Endodermal cell (in vitro differentiated cells): ENCODE results near the gene ZDHHC14. TPM values are rescaled to one million over a fixed set of nuclear protein-coding genes. Genes with fewer than 3 reads are reported as not detected.

ENCODE experiments used
- DNase-seq: peaks from one replicate; pipeline ENCODE4 v3.0.0-alpha.2; 2017
- H3K27ac ChIP-seq: 2 replicates; pipeline ENCODE4 v1.5.1; 2013; ENCODE audit warnings: mild to moderate bottlenecking, low read depth, low read length, moderate library complexity
- H3K27me3 ChIP-seq: 2 replicates; pipeline ENCODE4 v1.6.1; 2013; ENCODE audit warnings: mild to moderate bottlenecking, low read length, moderate library complexity; ENCODE audit not compliant: insufficient read depth, control insufficient read depth, poor library complexity, severe bottlenecking
- H3K36me3 ChIP-seq: 2 replicates; pipeline ENCODE4 v1.7.0; 2013; ENCODE audit warnings: mild to moderate bottlenecking, low read length, moderate library complexity; ENCODE audit not compliant: control insufficient read depth, insufficient read depth
- H3K4me1 ChIP-seq: one replicate; pipeline ENCODE4 v1.7.0; 2013; ENCODE audit warnings: low read length; ENCODE audit not compliant: control insufficient read depth, insufficient read depth
- H3K4me3 ChIP-seq: 2 replicates; pipeline ENCODE4 v1.5.1; 2013; ENCODE audit warnings: mild to moderate bottlenecking, low read length, moderate library complexity
- H3K9ac ChIP-seq: 2 replicates; pipeline ENCODE4 v1.6.1; 2013; ENCODE audit warnings: mild to moderate bottlenecking, low read length, moderate library complexity; ENCODE audit not compliant: poor library complexity, severe bottlenecking; ENCODE audit errors: extremely low read depth
- H3K9me3 ChIP-seq: 2 replicates; pipeline ENCODE4 v1.6.1; 2013; ENCODE audit warnings: mild to moderate bottlenecking, low read length, moderate library complexity; ENCODE audit not compliant: control insufficient read depth
- H3K27ac Mint-ChIP-seq: 2 replicates; pipeline ENCODE4 v1.8.0; 2020; ENCODE audit warnings: mixed read lengths
- H3K27me3 Mint-ChIP-seq: 2 replicates; pipeline ENCODE4 v1.8.0; 2021; ENCODE audit warnings: mild to moderate bottlenecking, mixed read lengths; ENCODE audit not compliant: insufficient read depth
- H3K36me3 Mint-ChIP-seq: 2 replicates; pipeline ENCODE4 v1.8.0; 2020; ENCODE audit warnings: low read depth, mixed read lengths
- H3K4me1 Mint-ChIP-seq: 2 replicates; pipeline ENCODE4 v1.8.0; 2020; ENCODE audit warnings: mixed read lengths
- H3K4me3 Mint-ChIP-seq: 2 replicates; pipeline ENCODE4 v1.8.0; 2020; ENCODE audit warnings: mild to moderate bottlenecking, moderate library complexity, mixed read lengths
- H3K9me3 Mint-ChIP-seq: 2 replicates; pipeline ENCODE4 v1.8.0; 2020; ENCODE audit warnings: mild to moderate bottlenecking, mixed read lengths
- CTCF ChIP-seq: fragments of 200-600 bp; sonication (generic); conservative IDR thresholded peaks from 2 replicates; pipeline ENCODE4 v1.5.0; 2021; ENCODE audit warnings: antibody characterized with exemption, mild to moderate bottlenecking
- WGBS, 2 experiments: methylation state at CpG; one replicate each; pipeline versions ENCODE4 v1.1.5 to v1.1.7; 2013; ENCODE audit warnings: missing lambda C conversion rate in 2 of 2, mixed read lengths in 1 of 2; ENCODE audit not compliant: insufficient coverage in 1 of 2, insufficient read length in 1 of 2; 5-methylcytosine and 5-hydroxymethylcytosine counted together
- total RNA-seq, 2 donors: library from RNA; stranded (reverse); fragmentation: NEBNext Ultra II Directional in 1 of 2; extraction: Animal tissue kit (Norgen Biotek cat#: 25700) in 1 of 2; gene quantifications; 2 replicates in 1 of 2; 3 replicates in 1 of 2; pipeline ENCODE4 v1.2.1, GENCODE V29; 2021

ZDHHC14 gene
- total RNA-seq, 2 donors from 2014 or later: 2.3 to 4.5 TPM

- Histone ChIP-seq H3K36me3 (no peaks in the 10 kb centered on the region), H3K27me3 (no peaks in the 10 kb centered on the region), H3K9me3 (peaks cover 4% of the 10 kb centered on the region), H3K4me1 (no peaks in the 10 kb centered on the region), H3K9ac (no peak overlapping the region), H3K4me3 (no peak overlapping the region), H3K27ac (no peak overlapping the region)
- Mint-ChIP-seq H3K9me3 (no peaks in the 10 kb centered on the region), H3K27ac (no peak overlapping the region), H3K36me3 (no peaks in the 10 kb centered on the region), H3K4me1 (no peaks in the 10 kb centered on the region), H3K27me3 (no peaks in the 10 kb centered on the region), H3K4me3 (no peak overlapping the region)
- WGBS, 2 experiments: 87 to 94% methylated on average over 3 to 4 of the region's 4 CpGs
- no peak for TF ChIP-seq CTCF
- no peak for DNase-seq
These were observed 190.3 kb downstream of the ZDHHC14 start for GRCh38 chr6:157571269-157571668.

GRCh38 chr6:157571950-157572349, 191.0 kb downstream of the ZDHHC14 start:
- Histone ChIP-seq H3K27ac (no peak overlapping the region), H3K4me1 (no peaks in the 10 kb centered on the region), H3K36me3 (no peaks in the 10 kb centered on the region), H3K4me3 (no peak overlapping the region), H3K9me3 (peaks cover 4% of the 10 kb centered on the region), H3K9ac (no peak overlapping the region), H3K27me3 (no peaks in the 10 kb centered on the region)
- Mint-ChIP-seq H3K9me3 (no peaks in the 10 kb centered on the region), H3K36me3 (no peaks in the 10 kb centered on the region), H3K4me3 (no peak overlapping the region), H3K27me3 (no peaks in the 10 kb centered on the region), H3K4me1 (no peaks in the 10 kb centered on the region), H3K27ac (no peak overlapping the region)
- 84 to 87% methylated on average over 5 of the region's 5 CpGs for WGBS, 2 experiments
- DNase-seq: no peak
- no peak for TF ChIP-seq CTCF

- Histone ChIP-seq H3K36me3 (no peaks in the 10 kb centered on the region), H3K9ac (no peak overlapping the region), H3K27ac (no peak overlapping the region), H3K9me3 (no peaks in the 10 kb centered on the region), H3K4me3 (no peak overlapping the region), H3K27me3 (no peaks in the 10 kb centered on the region), H3K4me1 (no peaks in the 10 kb centered on the region)
- H3K27ac Mint-ChIP-seq: no peak overlapping the region
- DNase-seq: no peak
- no peak overlapping the region for H3K4me3 Mint-ChIP-seq
- WGBS, 2 experiments: 89% methylated on average over 4 to 5 of the region's 5 CpGs
- peaks cover 4% of the 10 kb centered on the region for H3K9me3 Mint-ChIP-seq
- no peaks in the 10 kb centered on the region for H3K27me3 Mint-ChIP-seq
- H3K4me1 Mint-ChIP-seq: no peaks in the 10 kb centered on the region
- no peaks in the 10 kb centered on the region for H3K36me3 Mint-ChIP-seq
- no peak for TF ChIP-seq CTCF
These were observed 193.9 kb downstream of the ZDHHC14 start for GRCh38 chr6:157574851-157575424.
